ENCODE measurements around the gene DUSP6. TPM values are rescaled to one million over a fixed set of nuclear protein-coding genes. Genes with fewer than 3 reads are reported as not detected.

The DUSP6 gene
- total and polyA plus RNA-seq, 2 of the 13 experiments (the other 11 are each of a cell fraction or from before 2014, with no cell fraction given) = 40.9 to 161 TPM

DNA sequence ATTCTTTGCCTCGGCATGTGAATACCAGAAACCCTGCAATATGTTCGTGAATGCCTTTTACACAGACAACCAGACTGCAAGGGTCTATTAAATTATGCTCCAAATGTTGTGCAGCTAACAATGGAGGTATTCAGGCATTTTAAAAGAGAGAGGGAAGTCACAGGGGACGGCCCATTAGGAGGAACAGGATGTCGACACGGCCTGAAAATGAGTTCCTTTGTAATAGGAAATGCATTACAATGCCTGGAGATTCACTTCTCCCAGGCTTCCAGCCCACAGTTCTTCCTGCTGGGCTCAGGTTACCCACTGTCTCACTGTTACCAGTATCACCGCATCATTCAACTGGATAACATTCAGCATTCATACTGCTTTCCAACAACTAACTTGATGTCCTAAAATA lies 2.5 kb downstream of the DUSP6 start (continued):
- TF ChIP-seq, protein P1, sequence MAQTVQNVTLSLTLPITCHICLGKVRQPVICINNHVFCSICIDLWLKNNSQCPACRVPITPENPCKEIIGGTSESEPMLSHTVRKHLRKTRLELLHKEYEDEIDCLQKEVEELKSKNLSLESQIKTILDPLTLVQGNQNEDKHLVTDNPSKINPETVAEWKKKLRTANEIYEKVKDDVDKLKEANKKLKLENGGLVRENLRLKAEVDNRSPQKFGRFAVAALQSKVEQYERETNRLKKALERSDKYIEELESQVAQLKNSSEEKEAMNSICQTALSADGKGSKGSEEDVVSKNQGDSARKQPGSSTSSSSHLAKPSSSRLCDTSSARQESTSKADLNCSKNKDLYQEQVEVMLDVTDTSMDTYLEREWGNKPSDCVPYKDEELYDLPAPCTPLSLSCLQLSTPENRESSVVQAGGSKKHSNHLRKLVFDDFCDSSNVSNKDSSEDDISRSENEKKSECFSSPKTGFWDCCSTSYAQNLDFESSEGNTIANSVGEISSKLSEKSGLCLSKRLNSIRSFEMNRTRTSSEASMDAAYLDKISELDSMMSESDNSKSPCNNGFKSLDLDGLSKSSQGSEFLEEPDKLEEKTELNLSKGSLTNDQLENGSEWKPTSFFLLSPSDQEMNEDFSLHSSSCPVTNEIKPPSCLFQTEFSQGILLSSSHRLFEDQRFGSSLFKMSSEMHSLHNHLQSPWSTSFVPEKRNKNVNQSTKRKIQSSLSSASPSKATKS (CRISPR knock-in tag; IDR thresholded peaks at IDR 0.05) = no peak
- 0 out of 2 replicates have a peak, but pooled peaks have one; percentile 11 for TF ChIP-seq KDM5A (IDR thresholded peaks at IDR 0.05; ENCODE audit: borderline replicate concordance, low read length)
- TF ChIP-seq ZNF264 (CRISPR knock-in tag; IDR thresholded peaks at IDR 0.05) = no peak
- TF ChIP-seq, protein P2, sequence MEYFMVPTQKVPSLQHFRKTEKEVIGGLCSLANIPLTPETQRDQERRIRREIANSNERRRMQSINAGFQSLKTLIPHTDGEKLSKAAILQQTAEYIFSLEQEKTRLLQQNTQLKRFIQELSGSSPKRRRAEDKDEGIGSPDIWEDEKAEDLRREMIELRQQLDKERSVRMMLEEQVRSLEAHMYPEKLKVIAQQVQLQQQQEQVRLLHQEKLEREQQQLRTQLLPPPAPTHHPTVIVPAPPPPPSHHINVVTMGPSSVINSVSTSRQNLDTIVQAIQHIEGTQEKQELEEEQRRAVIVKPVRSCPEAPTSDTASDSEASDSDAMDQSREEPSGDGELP (IDR thresholded peaks at IDR 0.05; ENCODE audit: borderline replicate concordance, low read depth) = no peak
- TF ChIP-seq, protein P3, sequence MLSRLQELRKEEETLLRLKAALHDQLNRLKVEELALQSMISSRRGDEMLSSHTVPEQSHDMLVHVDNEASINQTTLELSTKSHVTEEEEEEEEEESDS (CRISPR knock-in tag; IDR thresholded peaks at IDR 0.05; ENCODE audit: borderline replicate concordance) = 0 out of 2 replicates have a peak, but pooled peaks have one; percentile 62
- TF ChIP-seq NR3C1 (CRISPR knock-in tag; IDR thresholded peaks at IDR 0.05) = no peak
- TF ChIP-seq ZNF350 (CRISPR knock-in tag; IDR thresholded peaks at IDR 0.05; ENCODE audit: borderline replicate concordance, low read depth) = no peak
- no peak for TF ChIP-seq ZSCAN9 (CRISPR knock-in tag; IDR thresholded peaks at IDR 0.05; ENCODE audit: borderline replicate concordance)
- TF ChIP-seq, protein P4, sequence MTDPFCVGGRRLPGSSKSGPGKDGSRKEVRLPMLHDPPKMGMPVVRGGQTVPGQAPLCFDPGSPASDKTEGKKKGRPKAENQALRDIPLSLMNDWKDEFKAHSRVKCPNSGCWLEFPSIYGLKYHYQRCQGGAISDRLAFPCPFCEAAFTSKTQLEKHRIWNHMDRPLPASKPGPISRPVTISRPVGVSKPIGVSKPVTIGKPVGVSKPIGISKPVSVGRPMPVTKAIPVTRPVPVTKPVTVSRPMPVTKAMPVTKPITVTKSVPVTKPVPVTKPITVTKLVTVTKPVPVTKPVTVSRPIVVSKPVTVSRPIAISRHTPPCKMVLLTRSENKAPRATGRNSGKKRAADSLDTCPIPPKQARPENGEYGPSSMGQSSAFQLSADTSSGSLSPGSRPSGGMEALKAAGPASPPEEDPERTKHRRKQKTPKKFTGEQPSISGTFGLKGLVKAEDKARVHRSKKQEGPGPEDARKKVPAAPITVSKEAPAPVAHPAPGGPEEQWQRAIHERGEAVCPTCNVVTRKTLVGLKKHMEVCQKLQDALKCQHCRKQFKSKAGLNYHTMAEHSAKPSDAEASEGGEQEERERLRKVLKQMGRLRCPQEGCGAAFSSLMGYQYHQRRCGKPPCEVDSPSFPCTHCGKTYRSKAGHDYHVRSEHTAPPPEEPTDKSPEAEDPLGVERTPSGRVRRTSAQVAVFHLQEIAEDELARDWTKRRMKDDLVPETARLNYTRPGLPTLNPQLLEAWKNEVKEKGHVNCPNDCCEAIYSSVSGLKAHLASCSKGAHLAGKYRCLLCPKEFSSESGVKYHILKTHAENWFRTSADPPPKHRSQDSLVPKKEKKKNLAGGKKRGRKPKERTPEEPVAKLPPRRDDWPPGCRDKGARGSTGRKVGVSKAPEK (CRISPR knock-in tag; IDR thresholded peaks at IDR 0.05; ENCODE audit: borderline replicate concordance) = 0 out of 2 replicates have a peak, but pooled peaks have one; percentile 5
- TF ChIP-seq POLR2G (IDR thresholded peaks at IDR 0.05; ENCODE audit: low read depth, low read length) = peak; percentile 55; the same call in 1 of the 2 replicates
- 0 out of 2 replicates have a peak, but pooled peaks have one; percentile 33 for TF ChIP-seq ELF4 (CRISPR knock-in tag; IDR thresholded peaks at IDR 0.05; ENCODE audit: borderline replicate concordance)
- 0 out of 2 replicates have a peak, but pooled peaks have one; percentile 14 for TF ChIP-seq HNRNPL (IDR thresholded peaks at IDR 0.05; ENCODE audit: low read depth, low read length)
- no peak for TF ChIP-seq ZBTB1 (CRISPR knock-in tag; IDR thresholded peaks at IDR 0.05; ENCODE audit: borderline replicate concordance)
- TF ChIP-seq ETV5 (CRISPR knock-in tag; IDR thresholded peaks at IDR 0.05; ENCODE audit: borderline replicate concordance) = 0 out of 2 replicates have a peak, but pooled peaks have one; percentile 4
- peak; percentile 71 for TF ChIP-seq RBFOX2 (IDR thresholded peaks at IDR 0.05; ENCODE audit: low read depth, low read length)
- 0 out of 2 replicates have a peak, but pooled peaks have one; percentile 14 for TF ChIP-seq ARID2 (CRISPR knock-in tag; IDR thresholded peaks at IDR 0.05; ENCODE audit: borderline replicate concordance)
